Omental fat pad (tissue), 4 donors: ENCODE data around the gene TRAPPC13. TPM values are rescaled to one million over a fixed set of nuclear protein-coding genes. Genes with fewer than 3 reads are reported as not detected.
A peak's percentile ranks its signal among the peaks of the same experiment; 100 is the strongest.
"Not testable (repeated sequence)": the region's sequence is repeated elsewhere in the genome, so short reads cannot be mapped to it uniquely, and the experiment has no call there.

Experiments
- ATAC-seq: fragments of 150-250 bp; one replicate; pipeline ENCODE4 v1.9.1; 2016; ENCODE audit warnings: mild to moderate bottlenecking, moderate library complexity; ENCODE audit not compliant: low FRiP score
- DNase-seq: peaks from one replicate; pipeline ENCODE4 v3.0.0-alpha.2; 2019; ENCODE audit warnings: low spot score
- total RNA-seq, 4 donors: library from RNA; depleted of rRNA; stranded (reverse); fragments of >200 nt; gene quantifications; one replicate each; pipeline ENCODE4 v1.1.0, GENCODE V29; 2016
- TF ChIP-seq, protein P1 (sequence below), 3 donors: fragments of 450-650 bp; IDR thresholded peaks; one replicate each; pipeline ENCODE4 v1.5.1; 2016 to 2017; ENCODE audit warnings: antibody characterized with exemption in 3 of 3, mild to moderate bottlenecking in 3 of 3, moderate library complexity in 2 of 3

TRAPPC13 gene, protein sequence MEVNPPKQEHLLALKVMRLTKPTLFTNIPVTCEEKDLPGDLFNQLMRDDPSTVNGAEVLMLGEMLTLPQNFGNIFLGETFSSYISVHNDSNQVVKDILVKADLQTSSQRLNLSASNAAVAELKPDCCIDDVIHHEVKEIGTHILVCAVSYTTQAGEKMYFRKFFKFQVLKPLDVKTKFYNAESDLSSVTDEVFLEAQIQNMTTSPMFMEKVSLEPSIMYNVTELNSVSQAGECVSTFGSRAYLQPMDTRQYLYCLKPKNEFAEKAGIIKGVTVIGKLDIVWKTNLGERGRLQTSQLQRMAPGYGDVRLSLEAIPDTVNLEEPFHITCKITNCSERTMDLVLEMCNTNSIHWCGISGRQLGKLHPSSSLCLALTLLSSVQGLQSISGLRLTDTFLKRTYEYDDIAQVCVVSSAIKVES
- total RNA-seq: 10 to 100 TPM; 10.2 to 16.1 (median 12.4) TPM

DNA sequence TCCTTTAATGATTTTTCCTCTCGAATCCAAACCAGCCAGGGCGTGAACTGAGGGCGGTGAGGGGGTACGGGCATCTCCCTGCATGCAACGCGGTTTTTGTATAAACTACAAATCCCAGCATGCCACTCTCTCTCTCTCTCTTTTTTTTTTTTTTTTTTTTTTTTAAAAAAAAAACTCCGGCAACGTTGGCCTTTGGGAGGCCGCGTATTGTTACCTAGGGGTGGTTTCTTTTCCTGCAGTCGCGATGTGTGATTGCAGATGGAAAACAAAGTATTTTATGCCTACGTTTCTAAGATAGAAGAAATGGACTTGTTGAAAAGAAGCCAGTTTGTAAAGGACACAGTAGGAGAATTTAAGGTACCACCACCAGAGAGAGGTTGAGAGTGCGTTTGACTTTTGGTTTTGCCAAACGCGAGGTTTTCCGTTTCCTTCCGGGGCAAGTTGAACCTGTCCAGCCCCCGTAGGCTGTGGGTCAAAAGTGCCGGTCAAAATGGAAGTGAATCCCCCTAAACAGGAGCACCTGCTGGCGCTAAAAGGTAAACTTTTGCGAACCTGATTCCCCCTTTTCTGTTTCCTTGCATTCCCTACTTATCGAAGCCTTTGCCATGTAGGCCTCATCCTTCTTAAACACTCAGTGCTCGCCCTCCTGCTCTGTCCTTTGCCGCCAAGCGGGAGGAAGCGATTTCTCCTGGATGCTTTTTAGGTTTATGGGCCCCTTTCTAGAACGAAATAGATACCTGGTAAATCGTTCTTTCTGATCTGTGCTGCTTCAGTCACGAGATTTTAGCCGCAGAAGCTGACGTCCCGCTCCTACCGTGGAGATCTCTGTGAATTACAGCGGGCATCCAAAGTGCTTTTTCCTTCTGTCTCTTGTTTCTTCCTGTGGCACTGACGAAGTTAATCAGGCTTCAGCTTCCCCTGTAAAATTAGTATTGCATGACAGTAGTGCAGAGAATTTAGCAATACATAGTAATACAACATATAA, at the start of gene TRAPPC13, which contains the start of gene SHLD3:
Gene TRAPPC13 (plus strand): TSS at position 457 of the 985 bp plus-strand sequence. CDS start 34 bp downstream, at position 491.
Gene SHLD3 (plus strand): TSS at position 457 of the 985 bp plus-strand sequence. CDS start 4,561 bp downstream, outside the sequence.
- TF ChIP-seq, protein P1, sequence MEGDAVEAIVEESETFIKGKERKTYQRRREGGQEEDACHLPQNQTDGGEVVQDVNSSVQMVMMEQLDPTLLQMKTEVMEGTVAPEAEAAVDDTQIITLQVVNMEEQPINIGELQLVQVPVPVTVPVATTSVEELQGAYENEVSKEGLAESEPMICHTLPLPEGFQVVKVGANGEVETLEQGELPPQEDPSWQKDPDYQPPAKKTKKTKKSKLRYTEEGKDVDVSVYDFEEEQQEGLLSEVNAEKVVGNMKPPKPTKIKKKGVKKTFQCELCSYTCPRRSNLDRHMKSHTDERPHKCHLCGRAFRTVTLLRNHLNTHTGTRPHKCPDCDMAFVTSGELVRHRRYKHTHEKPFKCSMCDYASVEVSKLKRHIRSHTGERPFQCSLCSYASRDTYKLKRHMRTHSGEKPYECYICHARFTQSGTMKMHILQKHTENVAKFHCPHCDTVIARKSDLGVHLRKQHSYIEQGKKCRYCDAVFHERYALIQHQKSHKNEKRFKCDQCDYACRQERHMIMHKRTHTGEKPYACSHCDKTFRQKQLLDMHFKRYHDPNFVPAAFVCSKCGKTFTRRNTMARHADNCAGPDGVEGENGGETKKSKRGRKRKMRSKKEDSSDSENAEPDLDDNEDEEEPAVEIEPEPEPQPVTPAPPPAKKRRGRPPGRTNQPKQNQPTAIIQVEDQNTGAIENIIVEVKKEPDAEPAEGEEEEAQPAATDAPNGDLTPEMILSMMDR (IDR thresholded peaks at IDR 0.05): no peak
- ATAC-seq (peak; percentile 90), DNase-seq (peak; percentile 41)

DNA sequence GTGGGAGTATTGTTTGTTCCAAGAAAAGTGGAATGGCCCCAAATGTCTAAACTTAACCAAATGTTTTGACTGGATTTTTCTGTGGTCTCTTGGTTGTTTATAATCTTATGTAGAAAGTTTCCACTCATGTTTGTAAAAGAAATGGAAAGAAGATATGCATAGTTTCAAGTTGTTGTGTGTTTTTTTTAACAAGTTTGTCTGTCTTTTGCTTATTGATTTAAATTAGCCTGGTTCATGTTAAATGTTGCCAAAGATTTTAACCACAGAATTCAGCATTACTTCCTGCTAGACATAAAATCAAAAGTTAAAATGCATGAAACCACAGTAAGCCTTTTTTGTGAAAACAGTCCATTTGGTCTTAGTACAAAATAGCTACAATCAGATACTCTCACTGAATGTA, 47.7 kb upstream of the TRAPPC13 start:
- TF ChIP-seq, protein P1 (IDR thresholded peaks at IDR 0.05): no peak
- DNase-seq: no peak
- ATAC-seq: no peak

DNA sequence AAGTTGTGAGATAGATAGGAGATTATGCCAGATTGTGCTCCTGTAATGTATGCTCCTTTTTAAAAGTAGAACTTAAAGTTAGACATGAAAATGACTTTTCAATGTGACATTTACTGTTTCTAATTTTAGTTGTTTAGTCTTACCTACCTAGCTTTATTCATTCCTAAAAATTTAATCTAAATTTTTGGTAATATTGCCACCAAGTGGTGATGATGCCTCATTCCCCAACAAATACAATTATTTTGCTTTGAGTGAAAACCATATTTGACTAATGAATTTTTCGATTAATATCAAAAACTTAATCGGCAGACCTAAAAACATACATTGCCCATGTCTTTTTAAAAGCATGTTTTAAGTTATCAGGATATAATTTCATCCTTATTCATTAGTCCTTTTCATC, 36.1 kb upstream of the TRAPPC13 start:
- ATAC-seq (no peak), DNase-seq (no peak)
- TF ChIP-seq, protein P1 (IDR thresholded peaks at IDR 0.05): no peak

DNA sequence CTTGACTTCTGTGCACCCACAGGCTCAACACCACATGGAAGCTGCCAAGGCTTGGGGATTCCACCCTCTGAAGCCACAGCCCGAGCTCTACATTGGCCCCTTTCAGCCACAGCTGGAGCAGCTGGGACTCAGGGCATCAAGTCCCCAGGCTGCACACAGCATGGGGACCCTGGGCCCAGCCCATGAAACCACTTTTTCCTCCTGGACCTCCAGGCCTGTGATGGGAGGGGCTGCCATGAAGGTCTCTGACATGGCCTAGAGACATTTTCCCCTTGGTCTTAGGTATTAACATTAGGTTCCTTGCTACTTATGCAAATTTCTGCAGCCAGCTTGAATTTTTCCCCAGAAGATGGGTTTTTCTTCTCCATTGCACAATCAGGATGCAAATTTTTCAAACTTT, 23.1 kb upstream of the TRAPPC13 start:
- not testable (repeated sequence) for ATAC-seq, DNase-seq

DNA sequence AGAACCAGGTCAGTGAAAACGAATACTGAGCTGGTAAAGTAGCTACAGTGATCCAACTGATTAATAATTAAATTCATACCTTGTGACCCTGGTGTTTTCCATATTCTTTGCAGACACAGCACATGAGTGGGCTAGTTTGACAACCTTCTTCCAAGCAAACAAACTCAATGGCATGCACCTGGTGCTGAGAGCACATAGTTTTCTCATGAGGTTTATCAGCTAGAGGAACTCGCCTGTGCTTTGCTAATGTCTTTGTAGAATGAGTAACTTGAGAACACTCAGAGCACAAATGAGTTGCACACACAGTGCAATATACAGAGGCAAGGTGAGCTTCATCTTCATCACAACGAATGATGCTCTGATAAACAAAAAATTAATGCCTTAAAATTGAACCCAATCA, 13.3 kb upstream of the TRAPPC13 start:
- ATAC-seq: no peak
- DNase-seq: no peak

DNA sequence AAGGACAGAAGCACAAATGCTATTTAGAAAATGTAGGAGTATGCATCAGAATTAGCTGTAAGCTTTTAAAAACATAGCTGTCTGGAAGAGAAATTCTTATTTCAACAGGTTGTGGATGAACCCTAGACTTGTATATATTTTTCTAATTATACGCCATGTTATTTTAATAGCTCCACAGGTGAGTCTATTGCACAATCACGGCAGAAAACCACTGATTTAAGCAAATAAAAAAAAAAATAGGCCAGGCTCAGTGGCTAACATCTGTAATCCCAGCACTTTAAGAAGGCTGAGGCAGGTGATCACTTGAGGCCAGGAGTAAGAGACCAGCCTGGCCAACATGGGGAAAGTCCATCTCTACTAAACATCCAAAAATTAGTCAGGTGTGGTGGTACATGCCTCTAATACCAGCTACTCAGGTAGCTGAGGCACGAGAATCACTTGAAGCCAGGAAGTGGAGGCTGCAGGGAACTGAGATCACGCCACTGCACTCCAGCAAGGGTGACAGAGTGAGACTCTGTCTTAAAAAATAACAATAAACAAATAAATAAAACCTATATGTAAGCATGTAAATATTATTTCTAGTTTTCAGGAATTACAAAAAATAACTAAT, 12.4 kb upstream of the TRAPPC13 start:
- TF ChIP-seq, protein P1 (IDR thresholded peaks at IDR 0.05): no peak
- ATAC-seq (no peak), DNase-seq (no peak)

More for the DNA sequence above, 13.3 kb upstream of the TRAPPC13 start:
- TF ChIP-seq, protein P1 (IDR thresholded peaks at IDR 0.05): no peak

DNA sequence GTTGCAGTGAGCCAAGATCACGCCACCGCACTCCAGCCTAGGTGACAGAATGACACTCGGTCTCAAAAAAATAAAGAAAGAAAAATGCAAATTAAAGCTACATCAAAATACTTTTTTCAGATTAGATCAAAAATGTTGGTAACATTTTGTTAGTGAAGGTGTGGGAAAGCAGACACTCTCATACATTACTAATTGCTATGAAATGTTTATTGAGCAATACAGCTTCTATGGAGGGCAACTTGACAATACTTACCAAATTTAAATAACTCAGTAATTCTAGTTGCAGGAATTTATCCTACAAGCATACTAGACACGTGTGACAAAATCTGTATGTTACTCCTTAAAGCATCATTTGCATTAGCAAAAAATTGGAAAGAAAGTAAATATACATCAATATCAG, 4.8 kb upstream of the TRAPPC13 start:
- ATAC-seq (no peak), DNase-seq (no peak)
- TF ChIP-seq, protein P1 (IDR thresholded peaks at IDR 0.05): no peak

DNA sequence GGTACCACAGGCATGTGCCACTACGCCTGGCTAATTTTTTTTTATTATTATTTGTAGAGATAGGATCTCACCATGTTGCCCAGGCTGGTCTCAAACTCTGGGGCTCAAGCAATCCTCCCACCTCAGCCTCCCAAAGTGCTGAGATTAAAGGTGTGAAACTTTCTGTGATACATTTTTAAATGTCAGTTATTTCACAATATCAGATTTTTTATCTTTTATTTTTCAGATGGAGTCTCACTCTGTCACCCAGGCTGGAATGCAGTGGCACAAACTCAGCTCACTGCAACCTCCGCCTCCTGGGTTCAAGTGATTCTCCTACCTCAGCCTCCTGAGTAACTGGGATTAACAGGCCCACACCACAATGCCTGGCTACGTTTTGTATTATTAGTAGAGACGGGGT, 2.9 kb upstream of the TRAPPC13 start:
- not testable (repeated sequence) for ATAC-seq, DNase-seq
